A673 (cell line): ENCODE measurements around the gene MALAT1. TPM values are rescaled to one million over a fixed set of nuclear protein-coding genes. Genes with fewer than 3 reads are reported as not detected.

Experiments
- BruUV-seq: library from RNA; stranded (reverse); fragments of 400-500 nt; replicated peaks from 2 replicates; lab custom pipeline; 2021; lab: Mats Ljungman, UMichigan
- CTCF ChIA-PET: fragments of 300-600 bp; sonication (Branson Sonifier 250); formaldehyde crosslinking; loops from one replicate; lab custom pipeline; 2022; ENCODE audit warnings: antibody characterized with exemption; lab: Charles Lee
- POLR2A ChIA-PET: fragments of 300-600 bp; sonication (Branson Sonifier 250); formaldehyde crosslinking; loops from one replicate; lab custom pipeline; 2022; ENCODE audit warnings: antibody characterized with exemption; ENCODE audit not compliant: low non-redundant PET; lab: Charles Lee
- DNase-seq: peaks from one replicate; pipeline ENCODE4 v3.0.0-alpha.2; 2015; ENCODE audit warnings: low spot score
- H3K27ac ChIP-seq: fragments of 200-600 bp; sonication (generic); 2 replicates; pipeline ENCODE4 v1.5.1; 2016; ENCODE audit warnings: mixed run types, low read depth, mild to moderate bottlenecking, mixed read lengths, antibody characterized with exemption, low read length; ENCODE audit not compliant: poor library complexity, severe bottlenecking
- H3K27me3 ChIP-seq: fragments of 200-600 bp; sonication (generic); replicated peaks from 2 replicates; pipeline ENCODE4 v1.6.1; 2017; ENCODE audit warnings: mixed run types, low read depth, mild to moderate bottlenecking, mixed read lengths, antibody characterized with exemption, low read length; ENCODE audit not compliant: insufficient read depth, poor library complexity
- H3K36me3 ChIP-seq: fragments of 200-600 bp; sonication (generic); 2 replicates; pipeline ENCODE4 v1.6.1; 2016; ENCODE audit warnings: mixed run types, mild to moderate bottlenecking, mixed read lengths, antibody characterized with exemption, low read length; ENCODE audit not compliant: insufficient read depth, poor library complexity, severe bottlenecking
- H3K4me1 ChIP-seq: fragments of 200-600 bp; sonication (generic); 2 replicates; pipeline ENCODE4 v1.6.1; 2017; ENCODE audit warnings: mixed run types, mild to moderate bottlenecking, mixed read lengths, antibody characterized with exemption, low read length; ENCODE audit not compliant: insufficient read depth, poor library complexity, severe bottlenecking
- H3K4me3 ChIP-seq: fragments of 200-600 bp; sonication (generic); 2 replicates; pipeline ENCODE4 v1.5.1; 2016; ENCODE audit warnings: low read depth, mixed run types, mild to moderate bottlenecking, mixed read lengths, low read length; ENCODE audit not compliant: poor library complexity, severe bottlenecking
- H3K9me3 ChIP-seq: fragments of 200-600 bp; sonication (generic); 2 replicates; pipeline ENCODE4 v1.6.1; 2016; ENCODE audit warnings: mixed run types, low read depth, mild to moderate bottlenecking, mixed read lengths, antibody characterized with exemption, low read length; ENCODE audit not compliant: poor library complexity, severe bottlenecking
- CTCF ChIP-seq: fragments of 300-800, 200-600 bp; sonication (generic); conservative IDR thresholded peaks from 2 replicates; pipeline ENCODE4 v1.5.1; 2017; ENCODE audit warnings: low read depth, mild to moderate bottlenecking, antibody characterized with exemption, low read length, moderate library complexity, mixed read lengths
- EZH2 ChIP-seq: fragments of 200-600 bp; sonication (generic); IDR thresholded peaks from 2 replicates; pipeline ENCODE4 v1.6.1; 2017; ENCODE audit warnings: borderline replicate concordance, low read depth, mild to moderate bottlenecking, mixed read lengths, antibody characterized with exemption, low read length; ENCODE audit not compliant: poor library complexity, severe bottlenecking
- intact Hi-C: fragments of 100-400 bp; cut with micrococcal nuclease; formaldehyde crosslinking; loops from one replicate; pipeline ENCODE4 v1.10.0; 2022; ENCODE audit not compliant: unreplicated experiment
- total RNA-seq: library from RNA; stranded (reverse); gene quantifications from 2 replicates; pipeline ENCODE4 v1.2.3, GENCODE V29; 2021

MALAT1 gene
- total RNA-seq, 1 experiment from 2014 or later: 4,586 TPM

GRCh38 chr11:65499713-65500386 is 1.0 kb downstream of the MALAT1 start:
- no peaks in the 10 kb centered on the region for H3K9me3 ChIP-seq
- BruUV-seq: no TSS peak
- no peak for DNase-seq
- no peaks in the 10 kb centered on the region for H3K27me3 ChIP-seq
- intact Hi-C loops: no loop called here
- peaks cover 26% of the 10 kb centered on the region for H3K4me1 ChIP-seq
- H3K36me3 ChIP-seq: peaks cover 53% of the 10 kb centered on the region
- peak overlapping the region; percentile 85 for H3K4me3 ChIP-seq
- ChIA-PET POLR2A (interaction anchor here (0.5 to 3.2 kb wide), 20 partner anchors 8 to 643 kb away, joined by 3 to 37 read pairs (median 6); partner anchors contain the start of gene NEAT1), CTCF (no interaction called here)
- H3K27ac ChIP-seq: peak overlapping the region; percentile 100
- TF ChIP-seq EZH2: no peak
- TF ChIP-seq CTCF: no peak

GRCh38 chr11:65500387-65501185 is 1.7 kb downstream of the MALAT1 start:
- Histone ChIP-seq H3K27ac (peak overlapping the region; percentile 100), H3K9me3 (no peaks in the 10 kb centered on the region), H3K36me3 (peaks cover 60% of the 10 kb centered on the region), H3K4me3 (peak overlapping the region; percentile 85), H3K4me1 (peaks cover 33% of the 10 kb centered on the region), H3K27me3 (no peaks in the 10 kb centered on the region)
- TF ChIP-seq CTCF: no peak
- no peak for TF ChIP-seq EZH2
- DNase-seq: peak; percentile 74
- POLR2A ChIA-PET: interaction anchor here (0.6 to 3.2 kb wide), 17 partner anchors 8 to 642 kb away, joined by 3 to 37 read pairs (median 4); no protein-coding TSS in a partner anchor
- no TSS peak for BruUV-seq
- CTCF ChIA-PET: interaction anchor here (0.7 kb wide), 1 partner anchor 95 kb away, joined by 3 read pairs; no protein-coding TSS in a partner anchor
- intact Hi-C loops: no loop called here

- no peaks in the 10 kb centered on the region for H3K27me3 ChIP-seq
- CTCF ChIA-PET: no interaction called here
- H3K9me3 ChIP-seq: no peaks in the 10 kb centered on the region
- BruUV-seq: no TSS peak
- peaks cover 33% of the 10 kb centered on the region for H3K4me1 ChIP-seq
- H3K4me3 ChIP-seq: peak overlapping the region; percentile 85
- intact Hi-C loops: no loop called here
- peak; percentile 53 for DNase-seq
- H3K36me3 ChIP-seq: peaks cover 66% of the 10 kb centered on the region
- no peak for TF ChIP-seq EZH2
- POLR2A ChIA-PET: interaction anchor here (0.6 to 3.2 kb wide), 4 partner anchors 9 to 48 kb away, joined by 3 to 37 read pairs (median 4); no protein-coding TSS in a partner anchor
- H3K27ac ChIP-seq: peak overlapping the region; percentile 100
These were observed 2.3 kb downstream of the MALAT1 start for GRCh38 chr11:65501186-65501471.
